ENCODE measurements around the gene HDAC1. TPM values are rescaled to one million over a fixed set of nuclear protein-coding genes. Genes with fewer than 3 reads are reported as not detected.

Gene HDAC1
- total and polyA plus RNA-seq, 2 of the 4 experiments (the other 2 are of a cell fraction) = 95.5 to 139 TPM

GRCh38 chr1:32330558-32331151 is 38.8 kb downstream of the HDAC1 start:
- Histone ChIP-seq H3K18ac (ENCODE audit: low read depth, low read length) (no peak overlapping the region), H2BK5ac (ENCODE audit: low read depth, low read length, poor library complexity, severe bottlenecking) (no peak overlapping the region), H3K9ac (ENCODE audit: low read depth, low read length) (no peak overlapping the region), H2BK120ac (ENCODE audit: low read depth, low read length) (no peak overlapping the region), H3K23ac (ENCODE audit: low read depth, low read length) (no peak overlapping the region), H2BK20ac (ENCODE audit: low read depth, low read length) (no peak overlapping the region), H3K4me3 (ENCODE audit: insufficient read depth, low read depth, low read length) (no peak overlapping the region), H4K20me1 (ENCODE audit: insufficient read depth, low read length) (peaks cover 34% of the 10 kb centered on the region), H3K9me1 (ENCODE audit: insufficient read depth, low read length) (peaks cover 19% of the 10 kb centered on the region; the same call in 1 of the 2 replicates), H4K91ac (ENCODE audit: insufficient read depth, low read depth, low read length) (no peak overlapping the region), H3K79me1 (ENCODE audit: low read depth in 1 of 2, low read length in 2 of 2) (peaks cover 19 to 72% of the 10 kb centered on the region in 2 experiments; a peak in 3 of 4 replicates), H3K36me3 (ENCODE audit: control insufficient read depth, insufficient read depth, low read length) (peaks cover 69% of the 10 kb centered on the region), H2AFZ (replicated peaks; ENCODE audit: low read length, poor library complexity) (no peak overlapping the region), H4K5ac (ENCODE audit: low read depth, low read length) (no peak overlapping the region), H3K56ac (ENCODE audit: extremely low read depth, insufficient read depth, low read length) (no peak overlapping the region), H2AK9ac (replicated peaks; ENCODE audit: low read depth, low read length, poor library complexity) (no peak overlapping the region), H4K8ac (ENCODE audit: low read depth in 2 of 2, low read length in 2 of 2) (no peak overlapping the region), H3K9me3 (ENCODE audit: control insufficient read depth, insufficient read depth, low read length) (no peaks in the 10 kb centered on the region), H3K27ac (ENCODE audit: insufficient read depth, low read length) (no peak overlapping the region), H3K4me1 (ENCODE audit: control insufficient read depth, insufficient read depth, low read length) (peaks cover 1% of the 10 kb centered on the region), H2AK5ac (ENCODE audit: low read depth, low read length) (no peak overlapping the region), H3K4ac (ENCODE audit: low read depth, low read length) (no peak overlapping the region), H2BK15ac (ENCODE audit: low read depth, low read length) (no peak overlapping the region), H3K4me2 (ENCODE audit: low read depth, low read length) (no peak overlapping the region), H3K14ac (replicated peaks; ENCODE audit: low read depth, low read length) (no peak overlapping the region), H3K27me3 (ENCODE audit: control insufficient read depth, insufficient read depth, low read length) (no peaks in the 10 kb centered on the region)
- intact Hi-C loops (cut with micrococcal nuclease) (loop anchor here (5.0 kb wide), 1 partner anchor 88 kb away; no protein-coding TSS in a partner anchor), in situ Hi-C loops (cut with MboI; ENCODE audit: low sequenced_read_pairs) (no loop called here), dilution Hi-C loops (cut with HindIII; ENCODE audit: low sequenced_read_pairs, unreplicated experiment) (no loop called here)
- DNase-seq (no peak), ATAC-seq (ENCODE audit: low read depth) (no peak)
- ChIA-PET CTCF (no interaction called here), POLR2A (ENCODE audit: unreplicated experiment) (no interaction called here)
- no peak for TF ChIP-seq CEBPB (IDR thresholded peaks at IDR 0.05; ENCODE audit: low read depth, low read length)
- TF ChIP-seq RFX5 (IDR thresholded peaks at IDR 0.05; ENCODE audit: low read depth, low read length) = no peak
- TF ChIP-seq, protein P1, sequence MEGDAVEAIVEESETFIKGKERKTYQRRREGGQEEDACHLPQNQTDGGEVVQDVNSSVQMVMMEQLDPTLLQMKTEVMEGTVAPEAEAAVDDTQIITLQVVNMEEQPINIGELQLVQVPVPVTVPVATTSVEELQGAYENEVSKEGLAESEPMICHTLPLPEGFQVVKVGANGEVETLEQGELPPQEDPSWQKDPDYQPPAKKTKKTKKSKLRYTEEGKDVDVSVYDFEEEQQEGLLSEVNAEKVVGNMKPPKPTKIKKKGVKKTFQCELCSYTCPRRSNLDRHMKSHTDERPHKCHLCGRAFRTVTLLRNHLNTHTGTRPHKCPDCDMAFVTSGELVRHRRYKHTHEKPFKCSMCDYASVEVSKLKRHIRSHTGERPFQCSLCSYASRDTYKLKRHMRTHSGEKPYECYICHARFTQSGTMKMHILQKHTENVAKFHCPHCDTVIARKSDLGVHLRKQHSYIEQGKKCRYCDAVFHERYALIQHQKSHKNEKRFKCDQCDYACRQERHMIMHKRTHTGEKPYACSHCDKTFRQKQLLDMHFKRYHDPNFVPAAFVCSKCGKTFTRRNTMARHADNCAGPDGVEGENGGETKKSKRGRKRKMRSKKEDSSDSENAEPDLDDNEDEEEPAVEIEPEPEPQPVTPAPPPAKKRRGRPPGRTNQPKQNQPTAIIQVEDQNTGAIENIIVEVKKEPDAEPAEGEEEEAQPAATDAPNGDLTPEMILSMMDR (conservative IDR thresholded peaks at IDR 0.05; ENCODE audit: low read depth, low read length) = no peak
- 79% methylated on average over 7 of the region's 12 CpGs; no CpG with 5 or more reads in 1 of the 2 experiments for WGBS, 2 experiments (ENCODE audit: extremely low coverage in 2 of 2, insufficient read length in 1 of 2)
- no TSS peak for BruUV-seq (replicated peaks)

All from IMR-90 (cell line).